Measurements from ENCODE around the gene GPN1.
A peak's percentile ranks its signal among the peaks of the same experiment; 100 is the strongest.
"Not testable (repeated sequence)": the region's sequence is repeated elsewhere in the genome, so short reads cannot be mapped to it uniquely, and the experiment has no call there.

Gene GPN1

GRCh38 chr2:27596627-27597026 is 32.2 kb upstream of the GPN1 start:
- Histone ChIP-seq H3K36me3 (ENCODE audit: insufficient read depth, low read length) (peaks cover 33% of the 10 kb centered on the region), H3K4me1 (ENCODE audit: insufficient read depth, low read length) (no peaks in the 10 kb centered on the region), H3K27me3 (ENCODE audit: insufficient read depth, low read length) (no peaks in the 10 kb centered on the region), H2AFZ (ENCODE audit: low read depth, low read length) (no peak overlapping the region), H3K4me3 (ENCODE audit: low read length) (no peak overlapping the region), H3K9me3 (ENCODE audit: low read length) (peaks cover 12% of the 10 kb centered on the region)

DNA sequence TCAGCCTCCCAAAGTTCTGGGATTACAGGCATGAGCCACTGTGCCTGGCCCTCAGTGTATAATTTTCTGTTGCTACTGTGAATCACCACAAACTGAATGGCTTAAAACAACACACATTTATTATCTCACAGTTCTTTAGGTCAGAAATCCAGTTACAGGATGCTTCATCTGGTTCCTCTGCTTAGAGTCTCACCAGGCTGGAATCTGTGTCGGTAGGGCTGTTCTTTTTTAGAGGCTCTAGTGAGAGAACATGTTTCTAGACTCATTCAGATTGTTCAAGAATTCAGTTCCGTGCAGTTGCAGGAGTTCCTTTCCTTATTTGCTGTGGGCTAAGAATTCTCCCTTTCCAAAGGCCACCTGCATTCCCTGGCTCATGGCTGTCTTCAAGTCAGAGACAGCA is 22.2 kb upstream of the GPN1 start:
- Histone ChIP-seq H3K4me1 (ENCODE audit: insufficient read depth, low read length) (no peaks in the 10 kb centered on the region), H3K27me3 (ENCODE audit: insufficient read depth, low read length) (no peaks in the 10 kb centered on the region), H3K36me3 (ENCODE audit: insufficient read depth, low read length) (peaks cover 75% of the 10 kb centered on the region), H3K4me3 (ENCODE audit: low read length) (no peak overlapping the region), H3K9me3 (ENCODE audit: low read length) (no peaks in the 10 kb centered on the region), H2AFZ (ENCODE audit: low read depth, low read length) (no peak overlapping the region)

GRCh38 chr2:27613985-27614384 is 14.9 kb upstream of the GPN1 start:
- Histone ChIP-seq H3K36me3 (ENCODE audit: insufficient read depth, low read length) (peaks cover 69% of the 10 kb centered on the region), H3K4me1 (ENCODE audit: insufficient read depth, low read length) (no peaks in the 10 kb centered on the region), H3K4me3 (ENCODE audit: low read length) (no peak overlapping the region), H3K27me3 (ENCODE audit: insufficient read depth, low read length) (no peaks in the 10 kb centered on the region), H3K9me3 (ENCODE audit: low read length) (no peaks in the 10 kb centered on the region), H2AFZ (ENCODE audit: low read depth, low read length) (no peak overlapping the region)

DNA sequence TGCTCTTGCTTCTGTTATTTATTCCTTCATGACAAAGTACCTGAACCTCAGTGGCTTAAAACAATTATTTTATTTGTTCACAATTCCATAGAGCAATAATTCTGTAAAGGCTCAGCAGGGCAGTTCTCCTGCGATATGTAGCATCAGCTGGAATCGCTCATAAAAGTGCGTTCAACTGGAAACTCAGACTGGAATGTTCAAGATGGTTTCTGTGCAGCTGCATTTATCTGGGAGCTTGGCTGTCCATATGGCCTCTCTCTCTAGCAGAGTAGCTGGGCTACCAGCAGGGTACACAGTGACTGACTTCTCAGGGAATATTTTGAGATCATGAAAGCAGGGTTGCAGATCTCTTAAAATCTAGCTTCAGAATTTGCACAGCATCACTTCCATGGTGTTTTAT is 13.5 kb upstream of the GPN1 start:
- Histone ChIP-seq H3K9me3 (ENCODE audit: low read length) (no peaks in the 10 kb centered on the region), H3K27me3 (ENCODE audit: insufficient read depth, low read length) (no peaks in the 10 kb centered on the region), H2AFZ (ENCODE audit: low read depth, low read length) (no peak overlapping the region), H3K36me3 (ENCODE audit: insufficient read depth, low read length) (peaks cover 69% of the 10 kb centered on the region), H3K4me1 (ENCODE audit: insufficient read depth, low read length) (no peaks in the 10 kb centered on the region), H3K4me3 (ENCODE audit: low read length) (no peak overlapping the region)

DNA sequence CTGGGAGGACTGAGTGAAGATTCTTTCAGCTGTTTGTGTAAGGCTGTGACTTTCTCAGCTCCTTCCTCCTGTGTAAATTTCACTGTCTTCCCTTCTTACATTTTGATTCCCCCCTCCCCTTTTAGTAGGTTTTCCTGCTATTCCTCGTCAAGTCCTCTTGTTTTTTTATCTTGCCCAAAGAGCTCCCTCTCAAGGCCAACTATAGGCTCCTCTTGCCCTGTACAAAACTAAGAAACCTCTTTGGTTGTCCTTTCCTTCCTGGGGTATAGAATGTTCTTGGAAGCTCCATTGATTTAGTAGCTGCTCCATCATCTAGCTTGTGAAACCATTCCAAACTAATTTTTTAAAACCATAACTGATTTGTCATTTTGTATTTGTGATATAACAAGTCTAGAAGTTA is 7.3 kb upstream of the GPN1 start:
- H3K4me3 ChIP-seq (ENCODE audit: low read length) = no peak overlapping the region
- peaks cover 22% of the 10 kb centered on the region for H3K4me1 ChIP-seq (ENCODE audit: insufficient read depth, low read length)
- H3K27me3 ChIP-seq (ENCODE audit: insufficient read depth, low read length) = no peaks in the 10 kb centered on the region
- no peak overlapping the region for H2AFZ ChIP-seq (ENCODE audit: low read depth, low read length)
- H3K36me3 ChIP-seq (ENCODE audit: insufficient read depth, low read length) = peaks cover 79% of the 10 kb centered on the region
- no peaks in the 10 kb centered on the region for H3K9me3 ChIP-seq (ENCODE audit: low read length)

DNA sequence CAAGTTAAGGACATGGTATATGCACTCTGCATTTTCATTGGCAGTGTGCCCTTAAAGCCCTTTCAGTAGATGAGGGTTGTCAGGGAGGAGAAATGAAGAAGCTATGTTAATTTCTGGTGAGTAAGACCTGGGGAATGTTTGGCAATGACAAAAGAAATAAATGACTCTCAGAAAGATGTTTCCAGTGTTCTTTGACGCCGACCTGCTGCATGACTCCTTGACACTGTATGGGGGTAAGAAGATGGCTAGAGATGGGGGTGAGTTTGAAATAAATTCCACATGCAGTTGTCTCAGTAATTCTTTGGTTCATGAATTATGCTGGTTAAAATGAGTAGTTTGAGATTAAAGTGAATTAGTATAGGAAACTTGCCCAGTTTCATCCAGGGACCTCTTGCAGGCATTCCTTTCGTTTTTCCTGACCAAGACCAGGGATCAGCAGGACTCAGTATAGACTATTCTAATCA is 5.9 kb upstream of the GPN1 start:
- Histone ChIP-seq H3K9me3 (ENCODE audit: low read length) (no peaks in the 10 kb centered on the region), H3K36me3 (ENCODE audit: insufficient read depth, low read length) (peaks cover 65% of the 10 kb centered on the region), H3K4me3 (ENCODE audit: low read length) (no peak overlapping the region), H3K4me1 (ENCODE audit: insufficient read depth, low read length) (peaks cover 30% of the 10 kb centered on the region), H3K27me3 (ENCODE audit: insufficient read depth, low read length) (no peaks in the 10 kb centered on the region), H2AFZ (ENCODE audit: low read depth, low read length) (no peak overlapping the region)

GRCh38 chr2:27624943-27625342 is 3.9 kb upstream of the GPN1 start:
- H3K36me3 ChIP-seq (ENCODE audit: insufficient read depth, low read length) = peaks cover 51% of the 10 kb centered on the region
- no peaks in the 10 kb centered on the region for H3K27me3 ChIP-seq (ENCODE audit: insufficient read depth, low read length)
- peaks cover 41% of the 10 kb centered on the region for H3K4me1 ChIP-seq (ENCODE audit: insufficient read depth, low read length)
- H3K4me3 ChIP-seq (ENCODE audit: low read length) = no peak overlapping the region
- H2AFZ ChIP-seq (ENCODE audit: low read depth, low read length) = no peak overlapping the region
- no peaks in the 10 kb centered on the region for H3K9me3 ChIP-seq (ENCODE audit: low read length)

GRCh38 chr2:27626323-27626722 is 2.5 kb upstream of the GPN1 start:
- not testable (repeated sequence) for H3K4me3 ChIP-seq (ENCODE audit: low read length); H2AFZ ChIP-seq (ENCODE audit: low read depth, low read length); H3K9me3 ChIP-seq (ENCODE audit: low read length); H3K27me3 ChIP-seq (ENCODE audit: insufficient read depth, low read length)
- peaks cover 41% of the 10 kb centered on the region for H3K4me1 ChIP-seq (ENCODE audit: insufficient read depth, low read length)
- H3K36me3 ChIP-seq (ENCODE audit: insufficient read depth, low read length) = peaks cover 46% of the 10 kb centered on the region

DNA sequence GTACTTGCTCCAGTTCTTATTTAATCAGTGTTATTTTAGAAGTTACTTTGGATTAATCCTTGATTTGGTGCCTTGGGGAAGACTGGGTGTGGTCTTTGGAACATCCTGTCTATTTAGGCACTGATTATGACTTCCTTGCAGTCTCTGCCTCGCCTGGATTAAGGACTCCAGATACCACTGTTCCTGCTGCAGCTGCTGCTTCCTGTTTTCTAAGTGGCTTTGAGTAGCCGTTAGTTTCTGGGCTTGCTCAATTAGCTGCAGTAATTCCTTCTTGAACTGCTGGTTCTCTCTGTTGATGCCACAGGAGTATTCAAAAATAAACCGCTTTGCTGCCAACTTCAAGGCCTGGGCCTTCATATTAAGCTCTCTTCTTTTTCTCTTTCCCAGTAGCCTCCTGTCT is 1.9 kb upstream of the GPN1 start:
- H3K27me3 ChIP-seq (ENCODE audit: insufficient read depth, low read length) = not testable (repeated sequence)
- peaks cover 45% of the 10 kb centered on the region for H3K36me3 ChIP-seq (ENCODE audit: insufficient read depth, low read length)

DNA sequence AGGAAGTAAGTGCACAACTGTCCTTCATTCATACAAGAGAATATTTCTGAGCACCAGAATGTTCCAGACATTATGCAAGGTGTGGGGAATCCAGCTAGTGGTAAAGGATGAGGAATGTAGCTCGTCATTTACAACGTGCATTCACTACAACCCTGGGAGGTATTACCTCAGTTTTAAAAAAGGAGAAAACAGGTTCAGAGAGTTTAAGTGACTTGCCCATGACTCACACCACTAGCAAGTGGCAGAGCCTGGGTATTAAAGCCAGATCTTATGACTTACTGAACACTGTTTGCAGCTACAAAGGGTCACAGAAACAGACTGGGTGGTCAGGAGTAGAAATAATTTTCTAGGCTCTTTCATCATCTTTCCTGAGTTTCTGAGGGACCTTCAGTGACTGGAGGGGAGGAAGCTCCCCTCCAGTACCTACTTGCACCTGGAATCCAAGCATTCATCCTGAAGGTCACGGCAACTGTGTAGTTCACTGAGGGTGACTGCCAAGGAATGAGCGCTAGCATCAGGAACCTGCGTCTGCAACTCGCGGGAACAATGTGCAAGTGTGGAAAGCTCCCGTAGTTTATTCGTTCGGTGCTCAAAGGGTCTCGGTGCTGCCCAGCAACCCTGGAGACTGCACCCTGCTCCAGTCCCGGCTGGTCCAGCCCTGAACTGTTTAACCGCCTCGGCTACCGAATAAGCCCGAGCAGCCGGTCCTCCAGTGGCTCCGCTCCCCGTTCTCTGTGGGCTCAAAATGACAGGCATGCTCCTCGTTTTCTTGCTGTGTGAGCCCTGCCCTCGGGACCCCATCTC is 685 bp upstream of the GPN1 start:
- Histone ChIP-seq H2AFZ (ENCODE audit: low read depth, low read length) (no peak overlapping the region), H3K9me3 (ENCODE audit: low read length) (no peaks in the 10 kb centered on the region), H3K4me1 (ENCODE audit: insufficient read depth, low read length) (peaks cover 25% of the 10 kb centered on the region), H3K36me3 (ENCODE audit: insufficient read depth, low read length) (peaks cover 46% of the 10 kb centered on the region), H3K4me3 (ENCODE audit: low read length) (peak overlapping the region; percentile 84), H3K27me3 (ENCODE audit: insufficient read depth, low read length) (no peaks in the 10 kb centered on the region)

More for the DNA sequence above, 1.9 kb upstream of the GPN1 start:
- H2AFZ ChIP-seq (ENCODE audit: low read depth, low read length); H3K4me3 ChIP-seq (ENCODE audit: low read length); H3K9me3 ChIP-seq (ENCODE audit: low read length): not testable (repeated sequence)
- H3K4me1 ChIP-seq (ENCODE audit: insufficient read depth, low read length) = peaks cover 38% of the 10 kb centered on the region

DNA sequence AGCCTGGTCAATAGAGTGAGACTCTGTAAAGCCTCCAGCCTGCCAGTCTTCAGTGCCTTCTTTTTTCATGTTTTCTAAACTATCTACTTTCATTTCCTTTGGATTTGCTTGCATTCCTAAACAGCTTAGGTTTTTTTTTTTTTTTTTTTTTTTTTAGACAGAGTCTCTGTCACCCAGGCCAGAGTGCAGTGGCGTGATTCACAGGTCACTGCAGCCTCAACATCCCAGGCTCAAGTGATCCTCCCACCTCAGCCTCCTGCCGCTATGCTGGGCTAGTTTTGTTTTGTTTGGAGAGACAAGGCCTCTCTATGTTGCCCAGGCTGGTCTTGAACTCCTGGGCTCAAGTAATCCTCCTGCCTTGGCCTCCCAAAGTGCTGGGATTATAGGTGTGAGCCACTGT is 1.4 kb downstream of the GPN1 start:
- H3K27me3 ChIP-seq (ENCODE audit: insufficient read depth, low read length); H2AFZ ChIP-seq (ENCODE audit: low read depth, low read length); H3K9me3 ChIP-seq (ENCODE audit: low read length); H3K4me3 ChIP-seq (ENCODE audit: low read length): not testable (repeated sequence)
- peaks cover 19% of the 10 kb centered on the region for H3K4me1 ChIP-seq (ENCODE audit: insufficient read depth, low read length)
- peaks cover 42% of the 10 kb centered on the region for H3K36me3 ChIP-seq (ENCODE audit: insufficient read depth, low read length)

DNA sequence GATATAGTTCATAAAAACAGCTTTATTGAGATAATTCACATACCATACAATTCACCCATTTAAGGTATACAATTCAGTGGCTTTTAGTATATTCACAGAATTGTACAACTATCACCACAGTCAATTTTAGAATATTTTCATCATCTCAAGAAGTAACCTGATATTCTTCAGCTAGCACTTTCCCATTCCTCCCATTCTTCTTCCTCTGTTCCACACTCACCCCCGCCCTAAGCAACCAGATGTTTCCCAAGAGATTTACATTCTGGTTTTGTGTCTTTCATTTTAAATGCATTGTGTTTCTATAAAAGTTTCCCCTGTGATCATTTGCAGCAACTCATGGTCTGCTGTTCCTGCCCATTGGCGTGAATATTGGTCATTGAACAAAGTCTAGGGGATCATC is 5.4 kb downstream of the GPN1 start:
- H3K36me3 ChIP-seq (ENCODE audit: insufficient read depth, low read length) = peaks cover 75% of the 10 kb centered on the region
- no peaks in the 10 kb centered on the region for H3K9me3 ChIP-seq (ENCODE audit: low read length)
- no peaks in the 10 kb centered on the region for H3K27me3 ChIP-seq (ENCODE audit: insufficient read depth, low read length)
- H3K4me3 ChIP-seq (ENCODE audit: low read length) = no peak overlapping the region
- H2AFZ ChIP-seq (ENCODE audit: low read depth, low read length) = no peak overlapping the region
- peaks cover 6% of the 10 kb centered on the region for H3K4me1 ChIP-seq (ENCODE audit: insufficient read depth, low read length)

DNA sequence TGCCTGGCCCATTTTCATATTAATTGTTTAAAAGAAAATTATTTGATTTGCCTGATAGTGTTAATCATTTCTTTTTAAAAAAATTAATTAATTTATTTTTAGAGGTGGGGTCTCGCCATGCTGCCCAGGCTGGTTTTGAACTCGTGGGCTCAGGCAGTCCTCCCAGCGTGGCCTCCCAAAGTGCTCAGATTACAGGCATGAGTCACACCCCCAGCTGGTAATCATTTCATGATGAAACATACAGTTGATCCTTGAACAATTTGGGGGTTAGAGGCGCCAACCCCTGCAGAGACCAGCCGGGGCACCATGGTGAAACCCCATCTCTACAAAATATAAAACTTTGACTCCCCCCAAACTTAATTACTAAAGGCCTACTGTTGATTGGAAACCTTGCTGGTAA is 7.9 kb downstream of the GPN1 start:
- no peak overlapping the region for H2AFZ ChIP-seq (ENCODE audit: low read depth, low read length)
- no peaks in the 10 kb centered on the region for H3K27me3 ChIP-seq (ENCODE audit: insufficient read depth, low read length)
- H3K4me1 ChIP-seq (ENCODE audit: insufficient read depth, low read length) = no peaks in the 10 kb centered on the region
- H3K36me3 ChIP-seq (ENCODE audit: insufficient read depth, low read length) = peaks cover 85% of the 10 kb centered on the region
- no peak overlapping the region for H3K4me3 ChIP-seq (ENCODE audit: low read length)
- H3K9me3 ChIP-seq (ENCODE audit: low read length) = no peaks in the 10 kb centered on the region
